PC-9 (cell line): ENCODE data around the gene SPI1. TPM values are rescaled to one million over a fixed set of nuclear protein-coding genes. Genes with fewer than 3 reads are reported as not detected.

Experiments
- BruUV-seq: library from RNA; stranded (reverse); fragments of 400-500 nt; replicated peaks from 2 replicates; lab custom pipeline; 2021; lab: Mats Ljungman, UMichigan
- CTCF ChIA-PET: fragments of 300-600 bp; sonication (Branson Sonifier 250); formaldehyde crosslinking; loops from one replicate; lab custom pipeline; 2022; ENCODE audit warnings: antibody characterized with exemption; lab: Charles Lee
- POLR2A ChIA-PET: fragments of 300-600 bp; sonication (Branson Sonifier 250); formaldehyde crosslinking; loops from one replicate; lab custom pipeline; 2022; ENCODE audit warnings: antibody characterized with exemption; ENCODE audit not compliant: unreplicated experiment; lab: Charles Lee
- DNase-seq, 2 experiments: peaks; one replicate each; pipeline versions ENCODE4 v3.0.0 to v3.0.0-alpha.2; 2015 to 2022; ENCODE audit warnings: mixed read lengths in 1 of 2
- H2AFZ ChIP-seq: fragments of 200-600 bp; sonication (generic); 2 replicates; pipeline ENCODE4 v1.8.1; 2017; ENCODE audit warnings: antibody characterized with exemption
- H3F3A ChIP-seq: fragments of 200-600 bp; sonication (generic); 2 replicates; pipeline ENCODE4 v1.8.1; 2017; ENCODE audit warnings: antibody characterized with exemption, mild to moderate bottlenecking, low read depth; ENCODE audit not compliant: insufficient read depth
- H3K27ac ChIP-seq: fragments of 200-600 bp; sonication (generic); 2 replicates; pipeline ENCODE4 v1.6.1; 2016; ENCODE audit warnings: mixed run types
- H3K27me3 ChIP-seq: fragments of 200-600 bp; sonication (generic); 2 replicates; pipeline ENCODE4 v1.6.1; 2016; ENCODE audit warnings: low read depth, mixed run types; ENCODE audit not compliant: insufficient read depth
- H3K36me3 ChIP-seq: fragments of 200-600 bp; sonication (generic); 2 replicates; pipeline ENCODE4 v1.6.1; 2016; ENCODE audit warnings: low read depth, mixed run types
- H3K4me1 ChIP-seq: fragments of 200-600 bp; sonication (generic); replicated peaks from 2 replicates; pipeline ENCODE4 v1.6.1; 2016; ENCODE audit warnings: mixed run types; ENCODE audit not compliant: insufficient read depth
- H3K4me2 ChIP-seq: fragments of 200-600 bp; sonication (generic); 2 replicates; pipeline ENCODE4 v1.6.1; 2017; ENCODE audit warnings: mixed run types
- H3K4me3 ChIP-seq: fragments of 200-600 bp; sonication (generic); 2 replicates; pipeline ENCODE4 v1.6.1; 2016; ENCODE audit warnings: mixed run types
- H3K79me2 ChIP-seq: fragments of 200-600 bp; sonication (generic); 2 replicates; pipeline ENCODE4 v1.6.1; 2017; ENCODE audit warnings: low read depth, mixed run types
- H3K9me2 ChIP-seq: fragments of 200-600 bp; sonication (generic); 2 replicates; pipeline ENCODE4 v1.8.1; 2017; ENCODE audit warnings: mild to moderate bottlenecking; ENCODE audit not compliant: insufficient read depth
- H3K9me3 ChIP-seq: fragments of 200-600 bp; sonication (generic); 2 replicates; pipeline ENCODE4 v1.8.1; 2016; ENCODE audit warnings: low read depth; ENCODE audit not compliant: insufficient read depth
- H4K20me1 ChIP-seq: fragments of 200-600 bp; sonication (generic); 2 replicates; pipeline ENCODE4 v1.8.1; 2017; ENCODE audit not compliant: insufficient read depth
- EZH2 ChIP-seq: fragments of 200-600 bp; sonication (generic); IDR thresholded peaks from 2 replicates; pipeline ENCODE4 v1.8.0; 2017; ENCODE audit warnings: antibody characterized with exemption, low read depth
- intact Hi-C: fragments of 100-400 bp; cut with micrococcal nuclease; formaldehyde crosslinking; loops from one replicate; pipeline ENCODE4 v1.10.0; 2022; ENCODE audit not compliant: unreplicated experiment
- total RNA-seq: library from RNA; stranded (reverse); gene quantifications from 2 replicates; pipeline ENCODE4 v1.2.3, GENCODE V29; 2021
- TF ChIP-seq, protein P1 (sequence below): fragments of 200-600 bp; sonication (generic); conservative IDR thresholded peaks from 2 replicates; pipeline ENCODE4 v1.6.1; 2017; ENCODE audit warnings: mixed run types, antibody characterized with exemption, mild to moderate bottlenecking, moderate library complexity

Gene SPI1
- total RNA-seq, 1 experiment from 2014 or later = not detected

DNA sequence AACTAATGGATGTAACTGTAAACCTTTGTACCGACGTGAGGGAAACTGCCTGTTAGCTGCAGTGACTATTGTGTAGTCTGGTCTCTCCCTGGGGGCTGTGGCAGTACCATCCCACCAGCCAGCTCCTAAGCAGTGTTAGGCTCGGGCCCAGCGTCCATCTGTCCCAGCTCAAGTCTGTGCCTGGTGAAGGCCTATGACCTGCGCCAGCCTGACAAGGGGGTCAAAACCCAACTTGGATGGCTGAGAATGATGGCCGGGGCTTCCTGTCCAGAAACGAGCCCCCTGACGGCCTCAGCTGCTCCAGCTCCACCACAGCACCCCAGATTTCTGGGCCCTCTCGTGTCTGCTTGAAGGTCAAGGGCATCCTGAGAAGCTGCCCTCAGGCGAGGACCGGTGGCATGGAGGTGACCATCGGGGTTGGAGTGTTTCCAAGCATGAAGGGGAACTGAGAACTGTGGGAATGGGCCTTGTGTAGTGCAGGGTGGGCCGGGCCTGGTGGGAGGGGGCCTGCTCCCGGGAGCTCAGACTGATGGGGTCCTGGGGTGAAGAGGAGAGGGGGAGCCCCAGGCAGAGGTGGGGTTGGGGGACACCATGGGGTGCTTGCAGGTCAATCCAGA is 14.3 kb upstream of the SPI1 start:
- intact Hi-C loops = no loop called here
- no peaks in the 10 kb centered on the region for H3F3A ChIP-seq
- H3K9me2 ChIP-seq = no peaks in the 10 kb centered on the region
- no peak overlapping the region for H3K4me2 ChIP-seq
- peak in 1 of 2 experiments; percentile 32 for DNase-seq
- TF ChIP-seq, protein P1, sequence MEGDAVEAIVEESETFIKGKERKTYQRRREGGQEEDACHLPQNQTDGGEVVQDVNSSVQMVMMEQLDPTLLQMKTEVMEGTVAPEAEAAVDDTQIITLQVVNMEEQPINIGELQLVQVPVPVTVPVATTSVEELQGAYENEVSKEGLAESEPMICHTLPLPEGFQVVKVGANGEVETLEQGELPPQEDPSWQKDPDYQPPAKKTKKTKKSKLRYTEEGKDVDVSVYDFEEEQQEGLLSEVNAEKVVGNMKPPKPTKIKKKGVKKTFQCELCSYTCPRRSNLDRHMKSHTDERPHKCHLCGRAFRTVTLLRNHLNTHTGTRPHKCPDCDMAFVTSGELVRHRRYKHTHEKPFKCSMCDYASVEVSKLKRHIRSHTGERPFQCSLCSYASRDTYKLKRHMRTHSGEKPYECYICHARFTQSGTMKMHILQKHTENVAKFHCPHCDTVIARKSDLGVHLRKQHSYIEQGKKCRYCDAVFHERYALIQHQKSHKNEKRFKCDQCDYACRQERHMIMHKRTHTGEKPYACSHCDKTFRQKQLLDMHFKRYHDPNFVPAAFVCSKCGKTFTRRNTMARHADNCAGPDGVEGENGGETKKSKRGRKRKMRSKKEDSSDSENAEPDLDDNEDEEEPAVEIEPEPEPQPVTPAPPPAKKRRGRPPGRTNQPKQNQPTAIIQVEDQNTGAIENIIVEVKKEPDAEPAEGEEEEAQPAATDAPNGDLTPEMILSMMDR = no peak
- no peak for TF ChIP-seq EZH2
- H4K20me1 ChIP-seq = no peaks in the 10 kb centered on the region
- H3K79me2 ChIP-seq = no peaks in the 10 kb centered on the region
- H3K36me3 ChIP-seq = no peaks in the 10 kb centered on the region
- H2AFZ ChIP-seq = no peak overlapping the region
- POLR2A ChIA-PET = interaction anchor here (0.7 kb wide), 1 partner anchor 186 kb away, joined by 16 read pairs; no protein-coding TSS in a partner anchor
- CTCF ChIA-PET = interaction anchor here (1.0 kb wide), 1 partner anchor 20 kb away, joined by 5 read pairs; no protein-coding TSS in a partner anchor
- H3K4me1 ChIP-seq = no peaks in the 10 kb centered on the region
- no peaks in the 10 kb centered on the region for H3K9me3 ChIP-seq
- no peak overlapping the region for H3K4me3 ChIP-seq
- BruUV-seq = no TSS peak
- H3K27ac ChIP-seq = no peak overlapping the region
- no peaks in the 10 kb centered on the region for H3K27me3 ChIP-seq

DNA sequence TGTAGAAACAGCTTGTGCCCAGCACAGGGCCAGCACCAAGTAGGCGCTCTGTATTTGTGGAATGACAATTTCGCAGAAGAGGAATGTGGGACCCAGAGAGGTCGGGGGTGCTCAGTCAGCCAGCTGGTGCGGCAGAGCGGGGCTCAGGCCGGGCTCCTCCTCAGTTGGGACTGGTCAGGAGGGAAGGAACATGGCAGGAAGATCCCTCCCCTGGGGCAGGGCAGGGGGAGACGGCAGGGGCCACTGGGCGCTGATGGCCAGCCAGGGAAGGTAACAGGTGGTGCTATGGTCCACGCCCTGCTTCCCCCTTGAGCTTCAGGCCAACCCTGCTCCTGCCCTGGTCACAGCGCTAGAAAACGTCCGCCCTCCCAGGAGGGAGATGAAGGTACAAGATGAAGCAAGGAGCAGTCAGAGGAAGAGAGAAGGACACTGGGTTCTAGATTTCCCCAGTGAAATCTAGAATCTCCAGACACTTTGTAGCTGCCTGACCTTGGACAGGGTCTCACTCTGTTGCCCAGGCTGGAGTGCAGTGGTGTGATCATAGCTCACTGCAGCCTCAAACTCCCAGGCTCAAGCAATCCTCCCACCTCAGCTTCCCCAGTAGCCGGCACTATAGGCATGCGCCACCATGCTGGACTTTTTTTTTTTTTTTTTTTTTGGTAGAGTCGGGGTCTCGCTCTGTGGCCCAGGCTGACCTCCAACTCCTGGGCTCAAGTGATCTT is 13.5 kb upstream of the SPI1 start:
- intact Hi-C loops = no loop called here
- Histone ChIP-seq H3K36me3 (no peaks in the 10 kb centered on the region), H3K4me1 (no peaks in the 10 kb centered on the region), H3K79me2 (no peaks in the 10 kb centered on the region), H3K27me3 (no peaks in the 10 kb centered on the region), H3K9me2 (no peaks in the 10 kb centered on the region), H4K20me1 (no peaks in the 10 kb centered on the region), H3K9me3 (no peaks in the 10 kb centered on the region), H3K4me3 (no peak overlapping the region), H3K4me2 (no peak overlapping the region), H3K27ac (no peak overlapping the region), H2AFZ (no peak overlapping the region), H3F3A (no peaks in the 10 kb centered on the region)
- no TSS peak for BruUV-seq
- TF ChIP-seq, protein P1 = no peak
- TF ChIP-seq EZH2 = no peak
- ChIA-PET POLR2A (no interaction called here), CTCF (interaction anchor here (1.0 kb wide), 1 partner anchor 19 kb away, joined by 5 read pairs; no protein-coding TSS in a partner anchor)
- DNase-seq = peak in 1 of 2 experiments; percentile 27

DNA sequence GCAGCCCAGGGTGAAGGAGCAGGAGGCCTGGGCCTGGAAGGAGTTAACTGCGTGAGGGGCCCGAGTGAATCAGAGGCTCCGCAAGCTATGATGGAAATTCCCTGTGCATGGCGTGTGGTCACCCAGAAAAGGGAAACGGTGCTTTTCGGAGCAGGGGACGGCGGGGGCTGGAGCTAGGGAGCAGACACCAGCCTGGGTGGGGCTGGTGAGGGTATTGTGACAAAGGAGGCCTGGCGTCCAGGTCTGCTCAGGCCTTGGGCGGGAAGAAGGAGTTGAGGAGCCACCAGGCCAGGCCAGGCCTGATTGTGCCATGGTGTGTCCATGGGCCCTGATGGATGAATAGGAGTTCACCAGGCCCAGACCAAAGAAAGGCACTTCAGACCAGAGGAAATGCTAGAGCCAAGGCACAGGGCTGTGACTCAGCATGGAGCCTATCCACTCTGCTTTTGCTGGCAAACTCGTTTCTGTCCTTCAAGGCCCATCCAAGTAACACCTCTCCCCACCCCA is 12.8 kb upstream of the SPI1 start:
- no peaks in the 10 kb centered on the region for H3K36me3 ChIP-seq
- DNase-seq = no peak
- ChIA-PET CTCF (no interaction called here), POLR2A (no interaction called here)
- H2AFZ ChIP-seq = no peak overlapping the region
- TF ChIP-seq, protein P1 = no peak
- no peak for TF ChIP-seq EZH2
- no peaks in the 10 kb centered on the region for H3K9me2 ChIP-seq
- intact Hi-C loops = no loop called here
- no peaks in the 10 kb centered on the region for H4K20me1 ChIP-seq
- no peak overlapping the region for H3K4me3 ChIP-seq
- no peaks in the 10 kb centered on the region for H3K9me3 ChIP-seq
- no peaks in the 10 kb centered on the region for H3F3A ChIP-seq
- H3K4me2 ChIP-seq = no peak overlapping the region
- H3K79me2 ChIP-seq = no peaks in the 10 kb centered on the region
- H3K27ac ChIP-seq = no peak overlapping the region
- no TSS peak for BruUV-seq
- H3K27me3 ChIP-seq = no peaks in the 10 kb centered on the region
- H3K4me1 ChIP-seq = no peaks in the 10 kb centered on the region
